ENCODE measurements around the gene TMEM182. TPM values are rescaled to one million over a fixed set of nuclear protein-coding genes. Genes with fewer than 3 reads are reported as not detected.

TMEM182 gene
- total RNA-seq, 1 donor from 2014 or later, result 2.2 TPM

GRCh38 chr2:102797486-102797885, 35.7 kb downstream of the TMEM182 start:
- intact Hi-C loops (cut with DNase I), result no loop called here

GRCh38 chr2:102798181-102798580, 36.4 kb downstream of the TMEM182 start:
- H3K4me3 ChIP-seq, result no peak overlapping the region
- no peaks in the 10 kb centered on the region for H3K4me1 ChIP-seq
- H3K27ac ChIP-seq, result no peak overlapping the region
- H3K36me3 ChIP-seq, result no peaks in the 10 kb centered on the region
- no peak for TF ChIP-seq POLR2A (IDR thresholded peaks at IDR 0.05)
- TF ChIP-seq POLR2AphosphoS5 (IDR thresholded peaks at IDR 0.05; ENCODE audit: insufficient read depth in 1 of 2, low read depth in 1 of 2), result no peak
- no peak for TF ChIP-seq CTCF (IDR thresholded peaks at IDR 0.05)
- H3K9me3 ChIP-seq, result peaks cover 18% of the 10 kb centered on the region
- H3K27me3 ChIP-seq, result no peaks in the 10 kb centered on the region
- no peak for DNase-seq (ENCODE audit: extremely low spot score in 2 of 2)
- intact Hi-C loops (cut with DNase I), result no loop called here

More at GRCh38 chr2:102797486-102797885, 35.7 kb downstream of the TMEM182 start:
- Histone ChIP-seq H3K27me3 (no peaks in the 10 kb centered on the region), H3K4me3 (no peak overlapping the region), H3K27ac (no peak overlapping the region), H3K36me3 (no peaks in the 10 kb centered on the region), H3K4me1 (no peaks in the 10 kb centered on the region), H3K9me3 (peaks cover 18% of the 10 kb centered on the region)
- TF ChIP-seq CTCF (IDR thresholded peaks at IDR 0.05), result no peak
- no peak for TF ChIP-seq POLR2A (IDR thresholded peaks at IDR 0.05)
- no peak for TF ChIP-seq POLR2AphosphoS5 (IDR thresholded peaks at IDR 0.05; ENCODE audit: insufficient read depth in 1 of 2, low read depth in 1 of 2)
- no peak for DNase-seq (ENCODE audit: extremely low spot score in 2 of 2)

GRCh38 chr2:102801098-102801718, 39.4 kb downstream of the TMEM182 start:
- no peaks in the 10 kb centered on the region for H3K36me3 ChIP-seq
- intact Hi-C loops (cut with DNase I), result no loop called here
- H3K4me3 ChIP-seq, result no peak overlapping the region
- peaks cover 18% of the 10 kb centered on the region for H3K9me3 ChIP-seq
- H3K4me1 ChIP-seq, result no peaks in the 10 kb centered on the region
- TF ChIP-seq POLR2A (IDR thresholded peaks at IDR 0.05) (no peak), POLR2AphosphoS5 (IDR thresholded peaks at IDR 0.05; ENCODE audit: insufficient read depth in 1 of 2, low read depth in 1 of 2) (no peak), CTCF (IDR thresholded peaks at IDR 0.05) (no peak)
- no peaks in the 10 kb centered on the region for H3K27me3 ChIP-seq
- no peak overlapping the region for H3K27ac ChIP-seq
- DNase-seq (ENCODE audit: extremely low spot score in 2 of 2), result no peak

GRCh38 chr2:102801858-102802699, 40.2 kb downstream of the TMEM182 start:
- Histone ChIP-seq H3K36me3 (no peaks in the 10 kb centered on the region), H3K27ac (no peak overlapping the region), H3K27me3 (no peaks in the 10 kb centered on the region), H3K9me3 (peaks cover 18% of the 10 kb centered on the region), H3K4me3 (no peak overlapping the region), H3K4me1 (no peaks in the 10 kb centered on the region)
- no peak for DNase-seq (ENCODE audit: extremely low spot score in 2 of 2)
- no peak for TF ChIP-seq POLR2A (IDR thresholded peaks at IDR 0.05)
- no peak for TF ChIP-seq POLR2AphosphoS5 (IDR thresholded peaks at IDR 0.05; ENCODE audit: insufficient read depth in 1 of 2, low read depth in 1 of 2)
- TF ChIP-seq CTCF (IDR thresholded peaks at IDR 0.05), result no peak
- intact Hi-C loops (cut with DNase I), result no loop called here
